GM06990 (cell line): ENCODE results near the gene AHCYL2.

ENCODE experiments used
- DNase-seq: peaks from one replicate; pipeline ENCODE4 v3.0.0-alpha.2; 2011; ENCODE audit not compliant: insufficient read length; ENCODE audit errors: extremely low read depth
- H3K27me3 ChIP-seq: replicated peaks from 2 replicates; pipeline ENCODE4 v1.6.0; 2011; ENCODE audit warnings: low read length; ENCODE audit not compliant: control insufficient read depth, insufficient read depth
- H3K36me3 ChIP-seq: 2 replicates; pipeline ENCODE4 v1.5.1; 2011; ENCODE audit warnings: low read length; ENCODE audit not compliant: control insufficient read depth, insufficient read depth
- H3K4me3 ChIP-seq: replicated peaks from 2 replicates; pipeline ENCODE4 v1.5.1; 2011; ENCODE audit warnings: low read depth, mild to moderate bottlenecking, control low read depth, low read length
- TF ChIP-seq, protein P1 (sequence below): IDR thresholded peaks from 2 replicates; pipeline ENCODE4 v1.5.1; 2011; ENCODE audit warnings: low read length, control low read depth, mild to moderate bottlenecking, inconsistent platforms; ENCODE audit not compliant: insufficient read depth, poor library complexity, severe bottlenecking

The AHCYL2 gene

DNA sequence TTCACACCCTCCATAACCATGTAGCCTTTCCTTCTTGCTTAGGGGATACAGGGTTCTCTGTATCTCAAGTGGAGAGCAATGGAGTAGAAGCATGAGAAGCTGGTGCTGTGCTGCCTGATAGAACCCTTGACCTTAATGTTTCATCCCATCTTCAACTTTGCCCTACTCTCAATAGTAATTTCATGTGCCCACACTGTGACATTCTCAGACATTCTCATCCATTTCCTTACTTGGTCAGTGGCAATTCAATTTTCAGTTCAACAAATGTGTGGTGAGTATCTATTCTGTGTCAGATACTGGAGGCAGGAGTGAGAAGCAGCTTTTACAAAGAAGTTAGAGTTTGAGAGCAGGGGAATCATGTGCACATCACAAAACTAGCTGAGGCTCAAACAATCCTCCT is 225.5 kb downstream of the AHCYL2 start:
- H3K27me3 ChIP-seq: no peaks in the 10 kb centered on the region
- no peak for DNase-seq
- H3K4me3 ChIP-seq: no peak overlapping the region
- no peaks in the 10 kb centered on the region; the same call in 1 of the 2 replicates for H3K36me3 ChIP-seq
- TF ChIP-seq, protein P1, sequence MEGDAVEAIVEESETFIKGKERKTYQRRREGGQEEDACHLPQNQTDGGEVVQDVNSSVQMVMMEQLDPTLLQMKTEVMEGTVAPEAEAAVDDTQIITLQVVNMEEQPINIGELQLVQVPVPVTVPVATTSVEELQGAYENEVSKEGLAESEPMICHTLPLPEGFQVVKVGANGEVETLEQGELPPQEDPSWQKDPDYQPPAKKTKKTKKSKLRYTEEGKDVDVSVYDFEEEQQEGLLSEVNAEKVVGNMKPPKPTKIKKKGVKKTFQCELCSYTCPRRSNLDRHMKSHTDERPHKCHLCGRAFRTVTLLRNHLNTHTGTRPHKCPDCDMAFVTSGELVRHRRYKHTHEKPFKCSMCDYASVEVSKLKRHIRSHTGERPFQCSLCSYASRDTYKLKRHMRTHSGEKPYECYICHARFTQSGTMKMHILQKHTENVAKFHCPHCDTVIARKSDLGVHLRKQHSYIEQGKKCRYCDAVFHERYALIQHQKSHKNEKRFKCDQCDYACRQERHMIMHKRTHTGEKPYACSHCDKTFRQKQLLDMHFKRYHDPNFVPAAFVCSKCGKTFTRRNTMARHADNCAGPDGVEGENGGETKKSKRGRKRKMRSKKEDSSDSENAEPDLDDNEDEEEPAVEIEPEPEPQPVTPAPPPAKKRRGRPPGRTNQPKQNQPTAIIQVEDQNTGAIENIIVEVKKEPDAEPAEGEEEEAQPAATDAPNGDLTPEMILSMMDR: no peak

DNA sequence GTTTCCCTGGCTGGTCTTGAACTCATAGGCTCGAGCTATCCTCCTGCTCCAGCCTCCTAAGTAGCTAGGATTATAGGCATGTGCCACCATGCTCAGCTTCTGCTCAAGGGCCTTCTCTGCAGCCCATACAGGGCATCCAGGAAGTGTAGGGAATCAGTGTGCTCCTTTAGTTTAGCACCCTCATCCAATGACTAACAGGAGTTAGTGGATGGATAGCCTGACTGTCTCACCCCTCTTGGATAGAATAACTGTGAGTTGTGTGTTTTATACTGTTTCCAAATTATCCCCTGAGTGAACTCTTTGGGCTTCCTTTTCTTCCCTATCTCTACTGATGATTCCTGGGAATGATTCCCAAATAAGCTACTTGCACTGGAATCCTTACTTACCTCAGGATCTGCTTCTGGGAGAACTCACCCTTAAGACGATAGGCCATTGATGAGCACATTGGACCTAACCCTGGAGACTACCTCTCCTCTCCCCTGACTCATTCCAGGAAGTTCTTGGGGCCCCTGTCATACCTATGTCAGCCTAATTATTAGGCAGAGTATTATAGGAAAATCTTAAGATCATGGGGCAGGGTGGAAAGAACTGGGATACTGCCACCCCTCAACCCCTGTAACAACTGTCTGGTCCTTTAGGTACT is 227.9 kb downstream of the AHCYL2 start:
- no peak overlapping the region for H3K4me3 ChIP-seq
- H3K36me3 ChIP-seq: no peaks in the 10 kb centered on the region; the same call in none of the 2 replicates
- H3K27me3 ChIP-seq: no peaks in the 10 kb centered on the region
- no peak for DNase-seq
- TF ChIP-seq, protein P1: no peak

DNA sequence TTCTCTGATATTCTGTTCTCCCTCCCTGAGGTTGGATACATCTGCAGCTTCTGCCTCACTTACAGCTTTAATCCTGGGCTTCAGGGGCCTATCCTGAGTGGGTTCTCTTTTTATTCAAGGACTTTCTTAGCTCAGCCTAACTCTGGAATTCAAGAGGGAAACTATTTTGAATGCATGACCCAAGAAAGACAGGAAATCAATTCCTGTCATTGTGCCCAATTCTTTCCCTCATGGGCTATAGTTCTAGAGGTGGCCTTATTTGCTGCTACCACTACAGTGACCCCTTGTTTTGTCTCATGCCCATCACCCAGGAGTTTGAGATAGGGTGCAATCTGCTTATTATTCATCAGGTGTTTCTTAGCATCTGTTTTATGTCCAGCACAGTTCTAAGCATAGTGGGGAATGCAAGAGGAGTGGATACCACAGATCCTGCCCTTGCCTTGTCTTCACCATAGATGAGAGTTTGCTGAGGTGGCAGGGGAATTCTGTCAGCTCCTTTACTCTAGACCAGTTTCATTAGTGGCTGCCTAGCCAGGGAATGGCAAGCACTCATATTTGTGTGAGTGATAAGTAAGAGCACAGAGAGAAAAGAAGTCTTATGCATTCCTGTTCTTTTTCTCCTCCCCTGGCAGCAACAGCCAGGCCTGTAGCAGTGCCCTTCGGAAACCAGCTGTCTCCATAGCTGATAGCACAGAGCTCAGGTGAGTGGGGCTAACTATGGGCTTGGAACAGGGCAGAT is 228.8 kb downstream of the AHCYL2 start:
- Histone ChIP-seq H3K36me3 (no peaks in the 10 kb centered on the region; the same call in none of the 2 replicates), H3K4me3 (no peak overlapping the region)
- DNase-seq: no peak

DNA sequence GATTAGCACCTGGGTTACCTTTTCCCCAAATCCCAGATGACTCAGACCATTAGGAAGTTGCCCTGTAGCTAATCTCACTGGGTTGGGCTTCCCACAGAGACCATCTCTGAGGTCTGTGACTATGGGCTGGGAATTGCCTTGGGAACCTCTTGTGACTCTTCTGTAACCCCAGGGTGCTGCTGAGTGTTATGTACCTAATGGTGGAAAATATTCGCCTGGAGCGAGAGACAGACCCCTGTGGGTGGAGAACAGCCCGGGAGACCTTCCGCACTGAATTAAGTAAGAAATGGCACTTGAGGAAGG is 229.4 kb downstream of the AHCYL2 start:
- TF ChIP-seq, protein P1: no peak
- DNase-seq: no peak
- H3K27me3 ChIP-seq: no peaks in the 10 kb centered on the region
- H3K36me3 ChIP-seq: no peaks in the 10 kb centered on the region; the same call in none of the 2 replicates
- H3K4me3 ChIP-seq: no peak overlapping the region

More for the DNA sequence above, 228.8 kb downstream of the AHCYL2 start:
- TF ChIP-seq, protein P1: no peak
- H3K27me3 ChIP-seq: no peaks in the 10 kb centered on the region

DNA sequence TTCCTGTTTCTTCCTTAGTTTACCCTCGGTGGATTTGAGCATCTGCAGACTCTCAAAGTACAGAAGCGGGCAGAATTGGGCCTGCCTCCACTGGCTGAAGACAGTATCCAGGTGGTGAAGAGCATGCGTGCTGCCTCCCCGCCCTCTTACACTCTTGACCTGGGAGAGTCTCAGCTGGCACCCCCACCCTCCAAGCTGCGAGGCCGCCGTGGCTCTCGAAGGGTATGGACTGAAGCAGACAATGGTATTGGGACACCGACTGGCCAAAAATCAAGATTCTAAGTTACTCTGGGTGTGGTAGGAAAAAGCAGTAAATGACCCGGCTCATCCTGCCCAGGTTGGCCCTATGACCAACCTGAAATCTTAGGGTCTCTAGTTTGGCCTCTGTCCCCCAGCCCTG is 231.6 kb downstream of the AHCYL2 start:
- Histone ChIP-seq H3K27me3 (no peaks in the 10 kb centered on the region), H3K4me3 (no peak overlapping the region), H3K36me3 (peaks cover 2% of the 10 kb centered on the region)
- no peak for DNase-seq
- TF ChIP-seq, protein P1: no peak
